Vagina (tissue), 2 donors: ENCODE measurements around the gene KNOP1. TPM values are rescaled to one million over a fixed set of nuclear protein-coding genes. Genes with fewer than 3 reads are reported as not detected.

Experiments
- DNase-seq, 2 donors: peaks; one replicate each; pipeline ENCODE4 v3.0.0-alpha.2; 2017; ENCODE audit errors: extremely low spot score in 2 of 2
- H3K27ac ChIP-seq: fragments of 200-600 bp; sonication (generic); one replicate; pipeline ENCODE4 v1.5.1; 2019
- H3K27me3 ChIP-seq: fragments of 200-600 bp; sonication (generic); one replicate; pipeline ENCODE4 v1.5.1; 2019
- H3K36me3 ChIP-seq, 2 donors: fragments of 200-600 bp; sonication (generic); one replicate each; pipeline ENCODE4 v1.5.1; 2017 to 2019
- H3K4me1 ChIP-seq: fragments of 200-600 bp; sonication (generic); one replicate; pipeline ENCODE4 v1.5.1; 2019
- H3K4me3 ChIP-seq, 2 donors: fragments of 200-600 bp; sonication (generic); 1 replicate in 1 of 2; 2 replicates in 1 of 2; pipeline ENCODE4 v1.5.1; 2016 to 2019
- H3K9me3 ChIP-seq: fragments of 200-600 bp; sonication (generic); one replicate; pipeline ENCODE4 v1.5.1; 2019
- POLR2A ChIP-seq, 2 donors: fragments of 450-650 bp; IDR thresholded peaks; one replicate each; pipeline ENCODE4 v1.6.1; 2017; ENCODE audit warnings: antibody characterized with exemption in 2 of 2, mild to moderate bottlenecking in 2 of 2, moderate library complexity in 2 of 2
- POLR2AphosphoS5 ChIP-seq, 2 donors: sonication (generic); formaldehyde crosslinking; IDR thresholded peaks; one replicate each; pipeline ENCODE4 v1.9.0; 2017; ENCODE audit warnings: antibody characterized with exemption in 2 of 2, mild to moderate bottlenecking in 2 of 2, low read depth in 1 of 2; ENCODE audit not compliant: insufficient read depth in 1 of 2
- intact Hi-C: fragments of 100-400 bp; cut with DNase I; formaldehyde crosslinking; loops from one replicate; pipeline ENCODE4 v1.15.1; 2023
- total RNA-seq: library from RNA; depleted of rRNA; stranded (reverse); fragments of >200 nt; gene quantifications from one replicate; pipeline ENCODE4 v1.2.3, GENCODE V29; 2016
- TF ChIP-seq, protein P1 (sequence below), 3 experiments: fragments of 450-650 bp in 2 of 3; fragments of 200-600 bp in 1 of 3; sonication (generic) in 1 of 3; IDR thresholded peaks; one replicate each; pipeline ENCODE4 v1.5.1; 2017 to 2019; ENCODE audit warnings: antibody characterized with exemption in 3 of 3, mild to moderate bottlenecking in 2 of 3, moderate library complexity in 2 of 3

Gene KNOP1
- total RNA-seq, 1 donor from 2014 or later, result 7.9 TPM

DNA sequence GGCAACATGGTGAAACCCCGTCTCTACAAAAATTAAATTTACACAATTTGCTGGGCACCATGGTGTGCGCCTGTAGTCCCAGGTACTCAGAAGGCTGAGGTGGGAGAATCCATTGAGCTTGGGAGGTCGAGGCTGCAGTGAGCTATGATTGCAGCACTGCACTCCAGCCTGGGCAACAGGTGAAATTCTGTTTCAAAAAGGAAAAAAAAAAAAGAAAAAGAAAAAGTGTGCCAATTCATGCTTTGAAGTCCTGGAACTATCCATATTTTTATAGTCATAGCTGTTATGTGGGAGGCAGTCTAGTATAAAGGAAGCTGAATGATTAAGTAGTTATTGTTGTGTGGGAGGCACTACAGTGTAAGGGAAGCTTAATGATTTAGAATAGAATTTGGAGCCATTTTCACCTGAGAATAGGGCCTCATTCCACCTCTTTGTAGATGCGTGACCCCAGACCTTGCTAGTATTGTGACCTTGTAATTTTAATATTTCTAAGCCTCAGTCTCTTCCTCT lies 31.6 kb upstream of the KNOP1 start:
- no peaks in the 10 kb centered on the region for H3K27me3 ChIP-seq
- H3K27ac ChIP-seq, result no peak overlapping the region
- no peaks in the 10 kb centered on the region for H3K36me3 ChIP-seq
- intact Hi-C loops, result no loop called here
- no peaks in the 10 kb centered on the region for H3K4me1 ChIP-seq
- no peak for TF ChIP-seq POLR2AphosphoS5 (IDR thresholded peaks at IDR 0.05; ENCODE audit: insufficient read depth in 1 of 2, low read depth in 1 of 2)
- TF ChIP-seq, protein P1, sequence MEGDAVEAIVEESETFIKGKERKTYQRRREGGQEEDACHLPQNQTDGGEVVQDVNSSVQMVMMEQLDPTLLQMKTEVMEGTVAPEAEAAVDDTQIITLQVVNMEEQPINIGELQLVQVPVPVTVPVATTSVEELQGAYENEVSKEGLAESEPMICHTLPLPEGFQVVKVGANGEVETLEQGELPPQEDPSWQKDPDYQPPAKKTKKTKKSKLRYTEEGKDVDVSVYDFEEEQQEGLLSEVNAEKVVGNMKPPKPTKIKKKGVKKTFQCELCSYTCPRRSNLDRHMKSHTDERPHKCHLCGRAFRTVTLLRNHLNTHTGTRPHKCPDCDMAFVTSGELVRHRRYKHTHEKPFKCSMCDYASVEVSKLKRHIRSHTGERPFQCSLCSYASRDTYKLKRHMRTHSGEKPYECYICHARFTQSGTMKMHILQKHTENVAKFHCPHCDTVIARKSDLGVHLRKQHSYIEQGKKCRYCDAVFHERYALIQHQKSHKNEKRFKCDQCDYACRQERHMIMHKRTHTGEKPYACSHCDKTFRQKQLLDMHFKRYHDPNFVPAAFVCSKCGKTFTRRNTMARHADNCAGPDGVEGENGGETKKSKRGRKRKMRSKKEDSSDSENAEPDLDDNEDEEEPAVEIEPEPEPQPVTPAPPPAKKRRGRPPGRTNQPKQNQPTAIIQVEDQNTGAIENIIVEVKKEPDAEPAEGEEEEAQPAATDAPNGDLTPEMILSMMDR (IDR thresholded peaks at IDR 0.05), result no peak
- TF ChIP-seq POLR2A (IDR thresholded peaks at IDR 0.05), result no peak
- no peak overlapping the region for H3K4me3 ChIP-seq
- DNase-seq, result no peak
- no peaks in the 10 kb centered on the region for H3K9me3 ChIP-seq

DNA sequence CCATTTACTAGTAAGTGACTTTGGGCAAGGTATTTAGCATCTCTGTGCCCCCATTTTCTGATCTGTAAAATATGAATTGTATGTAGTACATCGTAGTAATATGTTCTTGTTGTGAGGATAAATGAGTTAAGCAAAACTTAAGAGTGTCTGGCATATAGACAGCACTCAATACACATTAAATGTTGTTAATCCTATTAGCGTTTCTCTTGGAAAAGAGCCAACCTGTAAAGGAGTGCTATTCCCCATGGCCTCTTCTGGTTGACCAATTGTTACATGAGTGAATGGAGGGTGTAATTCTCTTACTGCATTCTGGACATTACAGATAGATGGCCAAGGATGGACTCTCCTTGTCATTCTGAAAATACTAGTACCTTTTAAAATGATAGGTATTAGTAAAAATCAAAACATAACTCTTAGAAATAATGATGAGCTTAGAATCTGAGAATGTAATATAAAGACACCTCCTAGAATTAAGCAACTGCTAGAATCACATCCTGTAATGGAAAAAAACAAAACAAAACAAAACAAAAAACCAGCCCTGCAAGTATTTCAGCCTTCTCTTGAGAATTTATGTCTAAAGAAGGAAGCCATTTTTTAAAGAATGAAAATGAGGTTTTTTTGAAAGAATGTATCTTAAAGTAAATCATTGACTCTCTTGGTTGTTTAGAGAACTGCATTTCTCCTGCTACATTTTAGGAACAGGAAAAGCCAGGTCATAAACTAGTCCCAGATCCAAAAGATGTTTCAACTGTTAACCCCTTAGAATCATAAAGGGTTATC lies 30.6 kb upstream of the KNOP1 start:
- Histone ChIP-seq H3K4me1 (no peaks in the 10 kb centered on the region), H3K36me3 (no peaks in the 10 kb centered on the region), H3K27me3 (no peaks in the 10 kb centered on the region), H3K27ac (no peak overlapping the region), H3K9me3 (no peaks in the 10 kb centered on the region), H3K4me3 (no peak overlapping the region)
- TF ChIP-seq POLR2A (IDR thresholded peaks at IDR 0.05) (no peak), POLR2AphosphoS5 (IDR thresholded peaks at IDR 0.05; ENCODE audit: insufficient read depth in 1 of 2, low read depth in 1 of 2) (no peak)
- TF ChIP-seq, protein P1 (IDR thresholded peaks at IDR 0.05), result no peak
- DNase-seq, result no peak
- intact Hi-C loops, result no loop called here

DNA sequence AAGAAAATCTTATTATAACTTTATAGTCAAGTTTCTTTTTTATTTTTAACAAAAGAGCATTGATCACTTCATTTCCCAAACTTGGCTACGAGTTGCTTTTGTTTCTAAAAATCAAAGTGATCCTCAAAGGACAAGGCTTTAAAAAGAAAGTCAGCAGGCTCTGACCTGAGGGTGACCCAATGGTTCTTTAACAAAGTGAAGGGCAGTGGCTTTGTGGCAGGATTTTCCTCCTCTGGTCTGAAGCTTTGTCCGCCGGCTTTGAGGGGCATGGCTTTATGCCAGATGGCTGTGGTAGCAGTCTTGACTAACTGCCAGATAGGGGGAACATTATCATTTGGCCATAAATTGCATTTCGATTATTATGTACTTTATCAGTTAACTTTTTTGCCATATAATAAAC lies 28.5 kb upstream of the KNOP1 start:
- Histone ChIP-seq H3K27ac (peak overlapping the region; percentile 43), H3K36me3 (no peaks in the 10 kb centered on the region), H3K9me3 (no peaks in the 10 kb centered on the region), H3K4me3 (no peak overlapping the region), H3K4me1 (no peaks in the 10 kb centered on the region), H3K27me3 (no peaks in the 10 kb centered on the region)
- TF ChIP-seq, protein P1 (IDR thresholded peaks at IDR 0.05), result no peak
- intact Hi-C loops, result no loop called here
- no peak for DNase-seq

DNA sequence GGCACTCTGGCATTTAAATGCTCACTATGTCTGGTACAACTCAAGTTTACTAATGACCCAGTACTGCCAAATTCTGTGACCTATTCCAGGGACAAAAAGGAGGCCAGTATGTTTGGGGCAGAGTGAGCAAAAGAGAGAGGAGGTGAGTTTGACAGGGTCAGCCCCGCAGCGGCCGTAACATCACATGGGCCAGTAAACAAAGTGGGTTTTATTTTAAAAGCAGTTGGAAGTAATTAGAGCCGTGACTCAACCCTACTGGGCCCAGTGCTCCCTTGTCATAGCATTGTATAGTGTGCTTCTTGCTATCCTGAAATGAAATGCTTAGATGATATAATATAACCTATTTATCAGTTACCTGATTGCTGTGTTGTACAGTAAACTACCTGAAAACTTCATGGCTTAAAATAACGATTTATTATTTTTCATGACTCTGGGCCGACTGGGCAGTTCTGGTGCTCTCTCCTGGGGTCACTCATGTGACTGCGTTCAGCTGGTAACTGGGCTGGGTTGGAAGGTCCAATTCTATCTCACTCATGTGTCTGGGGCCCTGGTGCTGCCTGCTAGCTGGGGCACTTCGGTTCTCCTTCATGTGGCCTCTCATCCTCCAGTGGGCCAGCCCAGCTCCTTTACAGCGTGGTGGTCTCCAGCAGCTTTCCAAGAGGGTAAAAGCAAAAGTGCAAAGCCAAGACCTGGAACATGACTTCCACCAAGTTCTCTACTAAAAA lies 27.4 kb upstream of the KNOP1 start:
- no peak for DNase-seq
- Histone ChIP-seq H3K36me3 (no peaks in the 10 kb centered on the region), H3K27ac (peak overlapping the region; percentile 43)

More for the DNA sequence above, 27.4 kb upstream of the KNOP1 start:
- H3K4me1 ChIP-seq, result no peaks in the 10 kb centered on the region
- TF ChIP-seq POLR2AphosphoS5 (IDR thresholded peaks at IDR 0.05; ENCODE audit: insufficient read depth in 1 of 2, low read depth in 1 of 2), result no peak
- TF ChIP-seq, protein P1 (IDR thresholded peaks at IDR 0.05), result no peak
- H3K27me3 ChIP-seq, result no peaks in the 10 kb centered on the region
- H3K9me3 ChIP-seq, result no peaks in the 10 kb centered on the region
- no peak overlapping the region for H3K4me3 ChIP-seq
- intact Hi-C loops, result no loop called here
